Measurements from ENCODE around the gene CD300C.

DNA sequence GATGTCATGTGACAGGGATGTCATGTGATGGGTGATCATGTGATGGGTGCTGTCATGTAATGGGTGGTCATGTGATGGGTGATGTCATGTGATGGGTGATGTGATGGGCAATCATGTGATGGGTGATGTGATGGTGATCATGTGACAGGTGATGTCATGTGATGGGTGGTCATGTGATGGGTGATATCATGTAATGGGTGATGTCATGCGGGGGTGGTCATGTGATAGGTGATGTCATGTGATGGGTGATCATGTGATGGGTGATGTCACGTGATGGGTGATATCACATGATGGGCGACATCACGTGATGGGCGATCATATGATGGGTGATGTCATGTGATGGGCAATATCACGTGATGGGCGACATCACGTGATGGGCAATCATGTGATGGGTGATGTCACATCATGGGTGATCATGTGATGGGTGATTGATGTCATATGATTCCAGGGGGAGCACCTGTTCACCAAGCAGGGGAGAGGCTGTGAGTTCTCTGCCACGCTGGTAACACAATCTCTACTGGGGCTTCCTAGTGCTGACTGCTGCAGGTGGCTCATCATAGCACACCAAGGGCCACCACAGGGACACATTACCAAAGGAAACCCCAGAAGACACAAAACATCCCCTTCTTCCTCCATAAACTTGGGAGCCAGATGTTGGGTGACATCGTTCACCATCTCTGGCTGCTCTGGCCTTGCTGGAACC lies 31.1 kb downstream of the CD300C start:
- no peak for TF ChIP-seq POLR2A (IDR thresholded peaks at IDR 0.05; ENCODE audit: low read depth)
- TF ChIP-seq, protein P1, sequence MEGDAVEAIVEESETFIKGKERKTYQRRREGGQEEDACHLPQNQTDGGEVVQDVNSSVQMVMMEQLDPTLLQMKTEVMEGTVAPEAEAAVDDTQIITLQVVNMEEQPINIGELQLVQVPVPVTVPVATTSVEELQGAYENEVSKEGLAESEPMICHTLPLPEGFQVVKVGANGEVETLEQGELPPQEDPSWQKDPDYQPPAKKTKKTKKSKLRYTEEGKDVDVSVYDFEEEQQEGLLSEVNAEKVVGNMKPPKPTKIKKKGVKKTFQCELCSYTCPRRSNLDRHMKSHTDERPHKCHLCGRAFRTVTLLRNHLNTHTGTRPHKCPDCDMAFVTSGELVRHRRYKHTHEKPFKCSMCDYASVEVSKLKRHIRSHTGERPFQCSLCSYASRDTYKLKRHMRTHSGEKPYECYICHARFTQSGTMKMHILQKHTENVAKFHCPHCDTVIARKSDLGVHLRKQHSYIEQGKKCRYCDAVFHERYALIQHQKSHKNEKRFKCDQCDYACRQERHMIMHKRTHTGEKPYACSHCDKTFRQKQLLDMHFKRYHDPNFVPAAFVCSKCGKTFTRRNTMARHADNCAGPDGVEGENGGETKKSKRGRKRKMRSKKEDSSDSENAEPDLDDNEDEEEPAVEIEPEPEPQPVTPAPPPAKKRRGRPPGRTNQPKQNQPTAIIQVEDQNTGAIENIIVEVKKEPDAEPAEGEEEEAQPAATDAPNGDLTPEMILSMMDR (IDR thresholded peaks at IDR 0.05), result no peak
- TF ChIP-seq POLR2AphosphoS5 (IDR thresholded peaks at IDR 0.05), result no peak
- TF ChIP-seq EP300 (IDR thresholded peaks at IDR 0.05), result no peak

Data from esophagus muscularis mucosa (tissue), 4 donors.